ENCODE data around the gene SH3RF3. TPM values are rescaled to one million over a fixed set of nuclear protein-coding genes. Genes with fewer than 3 reads are reported as not detected.

Gene SH3RF3
- total RNA-seq, 2 experiments from 2014 or later, result 1.9 to 2.3 TPM

GRCh38 chr2:109336296-109336695 lies 207.3 kb downstream of the SH3RF3 start:
- Mint-ChIP-seq H3K4me3 (no peak overlapping the region), H3K27ac (no peak overlapping the region), H3K27me3 (no peaks in the 10 kb centered on the region), H3K36me3 (ENCODE audit: low read depth) (no peaks in the 10 kb centered on the region), H3K9me3 (no peaks in the 10 kb centered on the region), H3K4me1 (ENCODE audit: low read depth) (peaks cover 35% of the 10 kb centered on the region)
- no peak for TF ChIP-seq CTCF (IDR thresholded peaks at IDR 0.05)
- ChIA-PET CTCF (interaction anchor here (1.0 to 1.2 kb wide), 2 partner anchors 13 to 223 kb away, joined by 3 to 4 read pairs; no protein-coding TSS in a partner anchor), POLR2A (no interaction called here)
- ATAC-seq (no peak), DNase-seq (no peak)
- intact Hi-C loops (cut with micrococcal nuclease), result loop anchor here (10.0 kb wide), 1 partner anchor 121 kb away; no protein-coding TSS in a partner anchor

- no peak for TF ChIP-seq CTCF (IDR thresholded peaks at IDR 0.05)
- no peaks in the 10 kb centered on the region for H3K9me3 Mint-ChIP-seq
- H3K27me3 Mint-ChIP-seq, result no peaks in the 10 kb centered on the region
- CTCF ChIA-PET, result no interaction called here
- H3K4me3 Mint-ChIP-seq, result no peak overlapping the region
- no peak overlapping the region for H3K27ac Mint-ChIP-seq
- ATAC-seq (no peak), DNase-seq (no peak)
- peaks cover 41% of the 10 kb centered on the region for H3K4me1 Mint-ChIP-seq (ENCODE audit: low read depth)
- POLR2A ChIA-PET, result interaction anchor here (0.7 kb wide), 1 partner anchor 9 kb away, joined by 3 read pairs; no protein-coding TSS in a partner anchor
- intact Hi-C loops (cut with micrococcal nuclease), result loop anchor here (10.0 kb wide), 1 partner anchor 122 kb away; no protein-coding TSS in a partner anchor
- H3K36me3 Mint-ChIP-seq (ENCODE audit: low read depth), result no peaks in the 10 kb centered on the region
Measured at GRCh38 chr2:109337221-109337620, 208.2 kb downstream of the SH3RF3 start.

GRCh38 chr2:109339519-109339966 lies 210.5 kb downstream of the SH3RF3 start:
- DNase-seq (no peak), ATAC-seq (no peak)
- H3K36me3 Mint-ChIP-seq (ENCODE audit: low read depth), result no peaks in the 10 kb centered on the region
- ChIA-PET POLR2A (no interaction called here), CTCF (interaction anchor here (1.1 to 1.6 kb wide), 2 partner anchors 9 to 171 kb away, joined by 3 to 4 read pairs; no protein-coding TSS in a partner anchor)
- no peak overlapping the region for H3K27ac Mint-ChIP-seq
- no peak for TF ChIP-seq CTCF (IDR thresholded peaks at IDR 0.05)
- no peaks in the 10 kb centered on the region for H3K9me3 Mint-ChIP-seq
- intact Hi-C loops (cut with micrococcal nuclease), result loop anchor here (10.0 kb wide), 1 partner anchor 125 kb away; no protein-coding TSS in a partner anchor
- H3K4me3 Mint-ChIP-seq, result no peak overlapping the region
- peaks cover 28% of the 10 kb centered on the region for H3K4me1 Mint-ChIP-seq (ENCODE audit: low read depth)
- H3K27me3 Mint-ChIP-seq, result no peaks in the 10 kb centered on the region

GRCh38 chr2:109340381-109340780 lies 211.4 kb downstream of the SH3RF3 start:
- ChIA-PET POLR2A (no interaction called here), CTCF (interaction anchor here (0.7 kb wide), 2 partner anchors 17 to 86 kb away, joined by 3 read pairs; no protein-coding TSS in a partner anchor)
- ATAC-seq (no peak), DNase-seq (no peak)
- Mint-ChIP-seq H3K4me3 (no peak overlapping the region), H3K27me3 (no peaks in the 10 kb centered on the region), H3K36me3 (ENCODE audit: low read depth) (no peaks in the 10 kb centered on the region), H3K4me1 (ENCODE audit: low read depth) (peaks cover 24% of the 10 kb centered on the region), H3K27ac (no peak overlapping the region), H3K9me3 (no peaks in the 10 kb centered on the region)
- intact Hi-C loops (cut with micrococcal nuclease), result no loop called here
- TF ChIP-seq CTCF (IDR thresholded peaks at IDR 0.05), result no peak

- Mint-ChIP-seq H3K9me3 (no peaks in the 10 kb centered on the region), H3K27ac (no peak overlapping the region), H3K36me3 (ENCODE audit: low read depth) (no peaks in the 10 kb centered on the region), H3K4me1 (ENCODE audit: low read depth) (peaks cover 16% of the 10 kb centered on the region), H3K27me3 (no peaks in the 10 kb centered on the region), H3K4me3 (no peak overlapping the region)
- CTCF ChIA-PET, result no interaction called here
- DNase-seq (no peak), ATAC-seq (no peak)
- POLR2A ChIA-PET, result no interaction called here
- intact Hi-C loops (cut with micrococcal nuclease), result no loop called here
- TF ChIP-seq CTCF (IDR thresholded peaks at IDR 0.05), result no peak
Measured at GRCh38 chr2:109341355-109342255, 212.6 kb downstream of the SH3RF3 start.

Measured in activated CD8-positive, alpha-beta T cell treated with anti-CD3 and anti-CD28 coated beads for 36 hours (primary cell).